DND-41 (cell line): ENCODE measurements around the gene AJAP1.

Source experiments
- ATAC-seq: fragments of 200-7000 bp; cut with Tn5 transposase; 3 replicates; pipeline ENCODE4 v1.9.1; 2021; ENCODE audit warnings: low read depth; ENCODE audit not compliant: insufficient read depth
- DNase-seq: peaks from one replicate; pipeline ENCODE4 v3.0.0-alpha.2; 2020
- H2AFZ ChIP-seq: 2 replicates; pipeline ENCODE4 v1.6.0; 2012; ENCODE audit warnings: low read depth, low read length
- H3K27ac ChIP-seq: 2 replicates; pipeline ENCODE4 v1.5.1; 2012; ENCODE audit warnings: low read length, inconsistent platforms
- H3K27me3 ChIP-seq: fragments of 200-600 bp; sonication (generic); 2 replicates; pipeline ENCODE4 v1.6.0; 2012; ENCODE audit warnings: low read length, mild to moderate bottlenecking, inconsistent platforms; ENCODE audit not compliant: insufficient read depth, poor library complexity
- H3K36me3 ChIP-seq: 2 replicates; pipeline ENCODE4 v1.5.1; 2012; ENCODE audit warnings: low read length, inconsistent platforms; ENCODE audit not compliant: insufficient read depth
- H3K4me1 ChIP-seq: 2 replicates; pipeline ENCODE4 v1.5.1; 2012; ENCODE audit warnings: mild to moderate bottlenecking, low read length; ENCODE audit not compliant: insufficient read depth
- H3K4me2 ChIP-seq: 2 replicates; pipeline ENCODE4 v1.6.0; 2012; ENCODE audit warnings: mild to moderate bottlenecking, moderate library complexity, low read length, inconsistent platforms; ENCODE audit not compliant: insufficient read depth
- H3K4me3 ChIP-seq, 2 experiments: fragments of 200-600 bp in 1 of 2; shearing (Covaris generic) in 1 of 2; 2 replicates each; pipeline ENCODE4 v1.5.1; 2012 to 2016; ENCODE audit warnings: inconsistent platforms in 2 of 2, low read length in 2 of 2, mild to moderate bottlenecking in 2 of 2, low read depth in 1 of 2, moderate library complexity in 1 of 2
- H3K79me2 ChIP-seq: 2 replicates; pipeline ENCODE4 v1.6.0; 2012; ENCODE audit warnings: low read length, inconsistent platforms; ENCODE audit not compliant: insufficient read depth
- H3K9ac ChIP-seq: 2 replicates; pipeline ENCODE4 v1.6.0; 2012; ENCODE audit warnings: low read depth, mild to moderate bottlenecking, inconsistent platforms, low read length, moderate library complexity
- H3K9me3 ChIP-seq: 2 replicates; pipeline ENCODE4 v1.5.1; 2012; ENCODE audit warnings: low read length, moderate library complexity, mild to moderate bottlenecking, inconsistent platforms; ENCODE audit not compliant: insufficient read depth, severe bottlenecking
- H4K20me1 ChIP-seq: 2 replicates; pipeline ENCODE4 v1.6.0; 2012; ENCODE audit warnings: low read length; ENCODE audit not compliant: insufficient read depth
- EZH2 ChIP-seq: IDR thresholded peaks from 3 replicates; pipeline ENCODE4 v1.6.1; 2012; ENCODE audit warnings: borderline replicate concordance, low read depth, mild to moderate bottlenecking, moderate library complexity, low read length, inconsistent platforms; ENCODE audit not compliant: severe bottlenecking
- TF ChIP-seq, protein P1 (sequence below): IDR thresholded peaks from 2 replicates; pipeline ENCODE4 v1.5.1; 2012; ENCODE audit warnings: borderline replicate concordance, low read length, moderate library complexity, mild to moderate bottlenecking; ENCODE audit not compliant: poor library complexity, severe bottlenecking; ENCODE audit errors: extremely low read depth

The AJAP1 gene

DNA sequence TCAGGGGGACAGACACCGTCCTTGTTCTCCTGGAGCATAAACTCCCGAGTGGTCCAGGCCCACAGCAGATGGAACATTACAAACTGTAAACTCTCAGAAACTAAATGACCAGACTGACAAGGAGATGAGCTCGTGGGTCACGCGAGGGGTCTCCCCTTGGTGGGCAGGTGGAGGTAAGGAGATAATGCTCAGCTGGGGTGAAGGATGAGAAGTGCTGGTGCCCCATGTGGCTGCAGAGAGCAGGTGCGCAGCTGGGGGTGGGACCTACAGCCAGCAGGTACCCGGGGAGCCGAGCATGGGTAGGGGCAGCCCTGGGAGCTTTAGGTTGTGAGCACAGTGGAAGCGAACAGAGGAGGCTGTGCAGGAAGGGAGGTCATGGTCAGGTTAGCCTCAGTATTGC, 40.1 kb downstream of the AJAP1 start:
- ATAC-seq: no peak
- Histone ChIP-seq H3K36me3 (no peaks in the 10 kb centered on the region), H4K20me1 (no peaks in the 10 kb centered on the region), H3K4me1 (no peaks in the 10 kb centered on the region), H2AFZ (no peak overlapping the region), H3K9ac (no peak overlapping the region), H3K4me2 (no peak overlapping the region), H3K9me3 (no peaks in the 10 kb centered on the region), H3K27ac (no peak overlapping the region), H3K4me3 (no peak overlapping the region), H3K79me2 (no peaks in the 10 kb centered on the region), H3K27me3 (no peaks in the 10 kb centered on the region)
- TF ChIP-seq, protein P1, sequence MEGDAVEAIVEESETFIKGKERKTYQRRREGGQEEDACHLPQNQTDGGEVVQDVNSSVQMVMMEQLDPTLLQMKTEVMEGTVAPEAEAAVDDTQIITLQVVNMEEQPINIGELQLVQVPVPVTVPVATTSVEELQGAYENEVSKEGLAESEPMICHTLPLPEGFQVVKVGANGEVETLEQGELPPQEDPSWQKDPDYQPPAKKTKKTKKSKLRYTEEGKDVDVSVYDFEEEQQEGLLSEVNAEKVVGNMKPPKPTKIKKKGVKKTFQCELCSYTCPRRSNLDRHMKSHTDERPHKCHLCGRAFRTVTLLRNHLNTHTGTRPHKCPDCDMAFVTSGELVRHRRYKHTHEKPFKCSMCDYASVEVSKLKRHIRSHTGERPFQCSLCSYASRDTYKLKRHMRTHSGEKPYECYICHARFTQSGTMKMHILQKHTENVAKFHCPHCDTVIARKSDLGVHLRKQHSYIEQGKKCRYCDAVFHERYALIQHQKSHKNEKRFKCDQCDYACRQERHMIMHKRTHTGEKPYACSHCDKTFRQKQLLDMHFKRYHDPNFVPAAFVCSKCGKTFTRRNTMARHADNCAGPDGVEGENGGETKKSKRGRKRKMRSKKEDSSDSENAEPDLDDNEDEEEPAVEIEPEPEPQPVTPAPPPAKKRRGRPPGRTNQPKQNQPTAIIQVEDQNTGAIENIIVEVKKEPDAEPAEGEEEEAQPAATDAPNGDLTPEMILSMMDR: peak; percentile 17
- TF ChIP-seq EZH2: no peak
- no peak for DNase-seq

DNA sequence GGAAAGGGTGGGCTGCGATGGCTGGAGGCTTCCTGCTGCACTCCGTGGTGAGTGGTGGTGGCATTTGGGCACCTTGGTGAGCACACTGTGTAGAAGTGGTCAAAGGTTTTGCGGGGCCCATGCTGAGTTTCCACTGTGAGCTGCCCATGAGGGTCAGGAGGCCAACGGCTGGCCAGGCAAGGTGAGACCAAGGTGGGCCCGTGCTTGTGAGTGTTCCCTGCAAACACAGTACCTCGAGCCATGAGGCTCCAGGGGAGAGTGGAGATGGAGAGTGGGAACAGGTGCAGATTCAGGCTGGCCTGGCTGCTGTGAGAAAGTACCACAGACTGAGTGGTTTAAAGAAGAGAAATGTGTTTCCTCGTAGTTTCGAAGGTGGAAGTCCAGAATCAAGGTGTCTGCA, 40.8 kb downstream of the AJAP1 start:
- ATAC-seq (no peak), DNase-seq (no peak)
- Histone ChIP-seq H3K79me2 (no peaks in the 10 kb centered on the region), H3K36me3 (no peaks in the 10 kb centered on the region), H3K27me3 (no peaks in the 10 kb centered on the region), H3K9ac (no peak overlapping the region), H3K4me1 (no peaks in the 10 kb centered on the region), H2AFZ (no peak overlapping the region), H3K4me3 (no peak overlapping the region), H3K9me3 (no peaks in the 10 kb centered on the region), H4K20me1 (no peaks in the 10 kb centered on the region), H3K4me2 (no peak overlapping the region), H3K27ac (no peak overlapping the region)
- TF ChIP-seq, protein P1: no peak
- no peak for TF ChIP-seq EZH2

DNA sequence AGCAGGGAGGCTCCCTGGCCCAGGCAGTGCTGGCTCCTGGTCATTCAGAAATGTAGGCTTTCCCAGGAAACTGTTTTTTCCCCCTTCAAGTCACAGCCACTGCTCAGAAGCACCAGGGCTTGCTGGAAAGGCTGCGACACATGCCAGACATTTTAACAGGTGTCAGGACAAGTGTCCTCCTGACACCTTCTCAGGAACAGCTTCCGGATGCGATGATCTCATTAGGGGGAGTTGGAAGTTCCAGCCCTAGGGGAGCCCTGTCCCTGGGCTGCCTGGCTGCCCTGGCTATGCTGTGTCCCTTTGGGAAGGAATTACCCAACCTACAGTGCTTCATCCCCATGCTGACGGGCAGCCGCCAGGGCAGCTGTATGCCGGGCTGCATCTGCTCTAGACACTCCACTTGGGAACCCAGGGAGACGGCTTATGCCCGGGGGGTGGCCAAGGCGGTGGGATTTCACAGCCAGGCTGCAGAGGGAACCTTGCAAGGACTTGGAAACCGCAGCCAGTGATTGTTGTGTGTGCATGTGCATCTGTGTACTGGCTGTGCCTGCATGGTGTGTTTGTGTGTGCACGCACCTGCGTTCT, 41.8 kb downstream of the AJAP1 start:
- Histone ChIP-seq H3K4me3 (no peak overlapping the region), H3K4me1 (no peaks in the 10 kb centered on the region), H3K79me2 (no peaks in the 10 kb centered on the region), H3K4me2 (no peak overlapping the region), H2AFZ (no peak overlapping the region), H3K9me3 (no peaks in the 10 kb centered on the region), H3K27ac (no peak overlapping the region), H3K36me3 (no peaks in the 10 kb centered on the region), H3K27me3 (no peaks in the 10 kb centered on the region), H3K9ac (no peak overlapping the region), H4K20me1 (no peaks in the 10 kb centered on the region)
- ATAC-seq (no peak), DNase-seq (no peak)
- TF ChIP-seq, protein P1: no peak
- TF ChIP-seq EZH2: no peak

DNA sequence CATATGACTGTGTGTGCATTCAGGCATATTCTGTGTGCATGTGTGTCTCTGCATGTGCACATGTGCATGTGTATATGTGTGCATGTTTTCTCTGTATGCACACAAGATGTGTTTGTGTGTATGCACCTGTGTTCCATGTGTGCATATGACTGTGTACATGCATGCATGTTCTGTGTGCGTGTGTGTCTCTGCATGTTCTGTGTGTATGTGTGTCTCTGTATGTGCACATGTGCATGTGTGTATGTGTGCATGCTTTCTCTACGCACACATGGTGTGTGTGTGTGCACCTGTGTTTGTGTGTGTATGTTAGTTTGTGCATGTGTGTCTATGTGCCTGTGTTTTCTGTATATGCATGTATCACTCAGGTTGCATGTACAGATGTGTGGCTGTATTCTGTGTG, 42.3 kb downstream of the AJAP1 start:
- Histone ChIP-seq H3K4me3 (no peak overlapping the region), H2AFZ (no peak overlapping the region), H3K27ac (no peak overlapping the region), H3K27me3 (no peaks in the 10 kb centered on the region), H4K20me1 (no peaks in the 10 kb centered on the region), H3K9ac (no peak overlapping the region), H3K4me1 (no peaks in the 10 kb centered on the region), H3K4me2 (no peak overlapping the region), H3K36me3 (no peaks in the 10 kb centered on the region), H3K79me2 (no peaks in the 10 kb centered on the region), H3K9me3 (no peaks in the 10 kb centered on the region)
- DNase-seq (no peak), ATAC-seq (no peak)
- TF ChIP-seq, protein P1: no peak
- no peak for TF ChIP-seq EZH2
